ENCODE measurements around the gene MALRD1.
A peak's percentile ranks its signal among the peaks of the same experiment; 100 is the strongest.

MALRD1 gene

DNA sequence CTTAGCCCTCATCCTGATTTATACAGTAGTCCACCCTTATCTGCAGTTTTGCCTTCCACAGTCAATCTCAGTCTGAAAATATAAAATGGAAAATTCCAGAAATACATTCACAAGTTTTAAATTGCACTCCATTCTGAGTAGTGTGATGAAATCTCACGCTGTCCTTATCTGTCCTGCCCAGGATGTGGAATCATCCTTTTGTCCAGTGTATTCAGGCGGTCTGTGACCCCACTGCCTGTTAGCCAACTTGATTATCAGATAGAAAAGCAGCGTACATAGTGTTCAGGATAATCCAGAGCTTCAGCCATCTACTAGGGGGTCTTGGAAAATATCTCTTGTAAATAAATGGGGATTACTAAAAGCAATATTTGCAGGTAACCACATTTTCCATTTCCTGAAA lies 146.3 kb downstream of the MALRD1 start:
- DNase-seq (ENCODE audit: low read depth), result no peak
- in situ Hi-C loops (cut with HindIII; ENCODE audit: low sequenced_read_pairs), result no loop called here
- TF ChIP-seq, protein P1, sequence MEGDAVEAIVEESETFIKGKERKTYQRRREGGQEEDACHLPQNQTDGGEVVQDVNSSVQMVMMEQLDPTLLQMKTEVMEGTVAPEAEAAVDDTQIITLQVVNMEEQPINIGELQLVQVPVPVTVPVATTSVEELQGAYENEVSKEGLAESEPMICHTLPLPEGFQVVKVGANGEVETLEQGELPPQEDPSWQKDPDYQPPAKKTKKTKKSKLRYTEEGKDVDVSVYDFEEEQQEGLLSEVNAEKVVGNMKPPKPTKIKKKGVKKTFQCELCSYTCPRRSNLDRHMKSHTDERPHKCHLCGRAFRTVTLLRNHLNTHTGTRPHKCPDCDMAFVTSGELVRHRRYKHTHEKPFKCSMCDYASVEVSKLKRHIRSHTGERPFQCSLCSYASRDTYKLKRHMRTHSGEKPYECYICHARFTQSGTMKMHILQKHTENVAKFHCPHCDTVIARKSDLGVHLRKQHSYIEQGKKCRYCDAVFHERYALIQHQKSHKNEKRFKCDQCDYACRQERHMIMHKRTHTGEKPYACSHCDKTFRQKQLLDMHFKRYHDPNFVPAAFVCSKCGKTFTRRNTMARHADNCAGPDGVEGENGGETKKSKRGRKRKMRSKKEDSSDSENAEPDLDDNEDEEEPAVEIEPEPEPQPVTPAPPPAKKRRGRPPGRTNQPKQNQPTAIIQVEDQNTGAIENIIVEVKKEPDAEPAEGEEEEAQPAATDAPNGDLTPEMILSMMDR (IDR thresholded peaks at IDR 0.05; ENCODE audit: low read depth, low read length, missing control alignments), result no peak
- H3K4me3 ChIP-seq (ENCODE audit: low read depth, low read length), result no peak overlapping the region

DNA sequence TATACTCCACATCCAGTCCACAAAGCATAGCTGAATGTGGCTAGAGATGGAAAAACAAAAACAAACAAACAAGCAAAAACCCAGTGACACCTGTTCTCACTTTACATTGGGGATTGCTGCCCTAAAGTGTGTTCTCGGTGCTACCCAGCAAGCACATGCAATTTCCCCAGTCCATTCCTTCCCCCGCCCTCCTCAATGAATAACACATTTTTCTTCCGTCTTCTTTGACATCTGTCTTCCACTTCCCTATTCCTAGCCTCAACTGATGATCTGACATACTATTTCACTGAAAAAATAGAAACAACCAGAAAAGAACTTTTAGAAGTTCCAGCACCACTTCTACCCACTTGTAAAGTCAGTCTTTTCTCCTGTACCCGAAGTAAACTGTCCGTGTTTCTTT lies 147.1 kb downstream of the MALRD1 start:
- in situ Hi-C loops (cut with HindIII; ENCODE audit: low sequenced_read_pairs), result no loop called here
- H3K4me3 ChIP-seq (ENCODE audit: low read depth, low read length), result no peak overlapping the region
- DNase-seq (ENCODE audit: low read depth), result no peak
- TF ChIP-seq, protein P1 (IDR thresholded peaks at IDR 0.05; ENCODE audit: low read depth, low read length, missing control alignments), result no peak

DNA sequence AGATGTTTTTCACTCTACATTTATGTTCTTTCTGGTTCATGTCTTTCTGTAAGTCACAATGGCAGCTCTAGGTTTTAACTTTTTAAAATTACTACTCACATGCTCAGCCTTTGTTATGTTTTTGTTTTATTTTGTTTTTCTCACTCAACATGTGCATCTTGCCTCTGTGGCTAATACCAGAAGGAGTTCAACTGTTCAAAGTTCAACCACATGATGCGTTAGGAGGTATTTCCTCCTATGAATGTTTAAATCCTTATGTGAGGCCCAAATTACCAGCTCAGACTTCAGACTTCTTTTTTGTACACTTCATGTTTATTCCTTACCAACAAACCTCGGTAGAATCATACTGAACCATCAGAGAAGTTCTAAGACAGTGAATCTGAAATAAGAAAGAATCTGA lies 151.6 kb downstream of the MALRD1 start:
- DNase-seq (ENCODE audit: low read depth), result no peak
- H3K4me3 ChIP-seq (ENCODE audit: low read depth, low read length), result no peak overlapping the region
- in situ Hi-C loops (cut with HindIII; ENCODE audit: low sequenced_read_pairs), result no loop called here
- TF ChIP-seq, protein P1 (IDR thresholded peaks at IDR 0.05; ENCODE audit: low read depth, low read length, missing control alignments), result no peak

DNA sequence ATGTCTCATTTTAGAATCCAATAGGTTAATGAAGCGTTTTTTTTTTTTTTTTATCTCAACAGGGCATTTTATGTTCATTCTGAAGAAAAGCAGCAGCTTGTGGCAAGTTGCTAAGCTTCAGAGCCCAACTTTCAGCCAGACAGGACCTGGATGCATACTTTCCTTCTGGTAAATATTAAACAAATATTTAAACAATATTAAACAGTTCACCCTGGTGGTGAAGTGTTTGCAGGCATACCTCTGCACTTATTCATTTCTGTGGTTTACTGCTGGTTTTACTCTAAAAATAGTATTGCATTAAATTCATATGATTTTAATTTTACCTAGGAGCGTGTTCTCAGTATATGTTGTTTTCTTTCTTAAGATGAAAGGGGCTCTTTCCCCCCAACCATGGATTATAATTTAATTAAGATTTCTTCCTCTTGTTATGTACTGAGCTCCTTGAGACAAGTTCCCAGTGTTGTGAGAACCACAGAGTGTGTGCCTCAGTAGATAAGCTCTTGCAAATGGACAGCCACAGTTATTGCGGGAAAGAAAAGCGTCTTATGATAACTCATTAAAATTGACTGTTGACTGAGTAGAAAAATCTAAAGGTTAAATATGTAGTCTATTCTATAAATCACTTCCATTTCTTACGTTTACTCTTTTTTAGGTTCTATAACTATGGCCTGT lies 155.8 kb downstream of the MALRD1 start:
- TF ChIP-seq, protein P1 (IDR thresholded peaks at IDR 0.05; ENCODE audit: low read depth, low read length, missing control alignments), result no peak
- no peak overlapping the region for H3K4me3 ChIP-seq (ENCODE audit: low read depth, low read length)
- DNase-seq (ENCODE audit: low read depth), result peak; percentile 8
- in situ Hi-C loops (cut with HindIII; ENCODE audit: low sequenced_read_pairs), result no loop called here

DNA sequence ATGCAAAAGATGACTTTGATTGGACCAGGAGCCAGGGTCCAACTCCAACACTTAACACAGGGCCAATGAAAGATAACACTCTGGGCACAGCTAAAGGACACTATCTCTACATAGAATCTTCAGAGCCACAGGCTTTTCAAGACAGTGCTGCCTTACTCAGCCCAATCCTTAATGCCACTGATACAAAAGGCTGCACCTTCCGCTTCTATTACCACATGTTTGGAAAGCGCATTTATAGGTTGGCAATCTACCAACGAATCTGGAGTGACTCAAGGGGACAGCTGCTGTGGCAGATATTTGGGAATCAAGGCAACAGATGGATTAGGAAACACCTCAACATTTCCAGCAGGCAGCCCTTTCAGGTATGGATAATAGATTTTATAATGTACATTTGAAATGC lies 160.7 kb downstream of the MALRD1 start:
- DNase-seq (ENCODE audit: low read depth), result no peak
- TF ChIP-seq, protein P1 (IDR thresholded peaks at IDR 0.05; ENCODE audit: low read depth, low read length, missing control alignments), result no peak
- in situ Hi-C loops (cut with HindIII; ENCODE audit: low sequenced_read_pairs), result no loop called here
- H3K4me3 ChIP-seq (ENCODE audit: low read depth, low read length), result no peak overlapping the region

DNA sequence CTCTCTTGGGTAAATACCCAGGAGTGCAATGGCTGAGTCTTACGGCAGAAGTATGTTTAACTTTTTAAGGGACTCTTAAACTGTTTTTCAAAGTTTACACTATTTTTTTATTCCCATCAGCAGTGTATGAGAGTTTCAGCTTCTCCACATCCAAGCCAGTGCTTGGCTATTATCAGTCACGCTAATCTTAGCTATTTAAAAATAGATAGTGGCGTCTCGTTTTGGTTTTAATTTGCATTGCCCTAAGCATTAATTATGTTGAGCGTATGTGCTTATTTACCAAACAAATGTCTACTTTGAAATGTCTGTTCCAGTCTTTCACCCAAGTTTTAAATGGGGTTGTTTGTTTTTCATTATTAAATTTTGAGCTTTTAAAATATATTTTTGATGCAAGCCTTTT lies 164.0 kb downstream of the MALRD1 start:
- TF ChIP-seq, protein P1 (IDR thresholded peaks at IDR 0.05; ENCODE audit: low read depth, low read length, missing control alignments), result no peak
- in situ Hi-C loops (cut with HindIII; ENCODE audit: low sequenced_read_pairs), result no loop called here
- H3K4me3 ChIP-seq (ENCODE audit: low read depth, low read length), result no peak overlapping the region
- DNase-seq (ENCODE audit: low read depth), result no peak
